Stomach (tissue), 9 donors: ENCODE results near the gene ZNF654. TPM values are rescaled to one million over a fixed set of nuclear protein-coding genes. Genes with fewer than 3 reads are reported as not detected.

ENCODE experiments used
- DNase-seq, 2 donors: peaks; one replicate each; pipeline versions ENCODE4 v3.0.0 to v3.0.0-alpha.2; 2013 to 2019
- H3K27ac ChIP-seq, 5 donors: fragments of 200-600 bp in 4 of 5; sonication (generic) in 4 of 5; one replicate each; pipeline ENCODE4 v1.5.1; 2013 to 2019; ENCODE audit warnings: mild to moderate bottlenecking in 1 of 5, moderate library complexity in 1 of 5
- H3K27me3 ChIP-seq, 3 donors: fragments of 200-600 bp; sonication (generic); one replicate each; pipeline ENCODE4 v1.5.1; 2017 to 2019; ENCODE audit warnings: mixed run types in 1 of 3
- H3K36me3 ChIP-seq, 4 donors: fragments of 200-600 bp; sonication (generic); 1 replicate in 3 of 4; 2 replicates in 1 of 4; pipeline ENCODE4 v1.5.1; 2016 to 2019
- H3K4me1 ChIP-seq, 4 donors: fragments of 200-600 bp; sonication (generic); one replicate each; pipeline ENCODE4 v1.5.1; 2016 to 2019
- H3K4me3 ChIP-seq, 4 donors: fragments of 200-600 bp; sonication (generic) in 3 of 4; one replicate each; pipeline ENCODE4 v1.5.1; 2016 to 2019; ENCODE audit warnings: mild to moderate bottlenecking in 1 of 4
- H3K9me3 ChIP-seq, 4 donors: fragments of 200-600 bp; sonication (generic); one replicate each; pipeline ENCODE4 v1.5.1; 2016 to 2019
- CTCF ChIP-seq, 7 experiments: fragments of 450-650 bp in 4 of 7; fragments of 200-600 bp in 3 of 7; sonication (generic) in 3 of 7; IDR thresholded peaks; one replicate each; pipeline ENCODE4 v1.5.1; 2016 to 2019; ENCODE audit warnings: antibody characterized with exemption in 7 of 7, control low read depth in 2 of 7, mild to moderate bottlenecking in 1 of 7
- EP300 ChIP-seq: sonication (generic); formaldehyde crosslinking; IDR thresholded peaks from one replicate; pipeline ENCODE4 v1.6.1; 2017; ENCODE audit warnings: antibody characterized with exemption
- POLR2A ChIP-seq, 4 donors: fragments of 450-650 bp; IDR thresholded peaks; one replicate each; pipeline ENCODE4 v1.6.1; 2016; ENCODE audit warnings: antibody characterized with exemption in 4 of 4, control low read depth in 2 of 4, mild to moderate bottlenecking in 1 of 4, moderate library complexity in 1 of 4
- POLR2AphosphoS5 ChIP-seq, 3 donors: sonication (generic); formaldehyde crosslinking; IDR thresholded peaks; one replicate each; pipeline ENCODE4 v1.6.1; 2016; ENCODE audit warnings: antibody characterized with exemption in 3 of 3
- WGBS, 5 donors: extraction: QIAGEN DNeasy Blood & Tissue Kit in 3 of 5; methylation state at CpG; one replicate each; pipeline versions ENCODE4 v1.1.5 to v1.1.7; 2013 to 2018; 5-methylcytosine and 5-hydroxymethylcytosine counted together
- intact Hi-C: fragments of 100-400 bp; cut with DNase I; formaldehyde crosslinking; loops from one replicate; pipeline ENCODE4 v1.15.1; 2023; ENCODE audit warnings: low total_unique reads
- polyA plus RNA-seq, 3 donors: library from polyadenylated mRNA; stranded (reverse); fragments of 200-250 nt; gene quantifications; one replicate each; pipeline ENCODE4 v1.2.3, GENCODE V29; 2013
- total RNA-seq, 5 donors: library from RNA; depleted of rRNA; stranded (reverse); fragments of >200 nt; gene quantifications; one replicate each; pipeline versions ENCODE4 v1.1.0 to v1.2.3, GENCODE V29; 2014 to 2016
- donor health status: healthy with polysubstance abuse.
- donor health status: Bipolar disorder and iron deficiency.
- donor health status: healthy.

The ZNF654 gene
- total and polyA plus RNA-seq, 8 donors, result 2.6 to 30.7 (median 7.3) TPM

DNA sequence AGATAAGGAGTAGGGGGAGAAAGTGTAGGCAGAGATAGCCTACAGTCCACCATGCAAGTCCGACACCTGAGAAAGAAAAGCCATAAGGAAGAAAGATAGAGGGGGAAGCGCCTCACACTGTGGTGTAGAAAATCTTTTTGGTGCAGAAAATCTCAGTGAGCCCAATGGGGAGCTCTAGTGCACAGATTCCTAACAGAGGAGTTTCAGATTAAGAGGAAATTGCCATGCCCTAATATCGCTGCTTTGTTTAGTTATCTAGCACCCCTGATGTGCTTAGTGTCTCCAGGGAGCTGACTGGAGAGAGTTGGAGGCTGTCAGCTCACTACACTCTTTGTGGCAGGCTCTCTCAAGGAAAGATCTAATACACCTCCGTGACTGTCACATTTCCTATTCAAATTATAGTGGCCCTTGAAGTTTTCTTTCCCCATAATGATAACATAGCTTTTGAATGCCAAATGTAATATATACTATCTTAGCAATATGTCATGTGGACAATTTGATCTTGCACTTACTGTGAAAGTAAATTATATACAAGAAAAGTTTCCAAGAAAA is 34.0 kb upstream of the ZNF654 start:
- no peaks in the 10 kb centered on the region for H3K27me3 ChIP-seq
- peaks cover 0 to 3% (median 0%) of the 10 kb centered on the region in 4 donors for H3K4me1 ChIP-seq
- WGBS, 5 donors, result 69 to 79% (median 75%) methylated on average over 4 of the region's 4 CpGs
- no peak overlapping the region for H3K27ac ChIP-seq
- no peak for DNase-seq
- H3K4me3 ChIP-seq, result no peak overlapping the region
- TF ChIP-seq EP300 (no peak), POLR2A (IDR thresholded peaks at IDR 0.05) (no peak), CTCF (IDR thresholded peaks at IDR 0.05) (no peak), POLR2AphosphoS5 (IDR thresholded peaks at IDR 0.05) (no peak)
- peaks cover 0 to 12% (median 4%) of the 10 kb centered on the region in 4 donors for H3K9me3 ChIP-seq
- intact Hi-C loops, result no loop called here
- H3K36me3 ChIP-seq, result no peaks in the 10 kb centered on the region

DNA sequence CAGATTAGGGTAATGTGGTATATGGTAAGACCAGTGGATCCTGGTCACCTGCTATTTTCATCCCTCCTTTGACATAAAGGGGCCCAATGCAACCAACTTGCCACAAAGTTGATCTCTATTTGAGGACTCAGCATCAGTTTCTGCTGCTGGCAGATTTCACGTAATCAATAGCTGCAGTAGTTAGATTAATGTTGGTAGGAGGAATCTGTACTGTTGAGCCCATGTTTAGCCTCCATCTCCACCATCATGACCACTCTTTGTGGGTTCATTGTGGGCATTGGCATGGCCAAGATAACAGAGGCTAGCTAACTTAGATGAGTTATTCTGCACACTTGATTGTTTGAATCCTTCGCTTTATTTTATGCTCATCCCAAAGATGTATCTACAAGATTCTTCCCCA is 30.2 kb upstream of the ZNF654 start:
- Histone ChIP-seq H3K27ac (no peak overlapping the region), H3K4me1 (peaks cover 0 to 26% (median 12%) of the 10 kb centered on the region in 4 donors), H3K4me3 (no peak overlapping the region), H3K36me3 (no peaks in the 10 kb centered on the region), H3K9me3 (peaks cover 0 to 12% (median 4%) of the 10 kb centered on the region in 4 donors), H3K27me3 (no peaks in the 10 kb centered on the region)
- intact Hi-C loops, result no loop called here
- WGBS, 5 donors, result 92 to 98% (median 97%) methylated on average over 2 of the region's 2 CpGs
- TF ChIP-seq POLR2AphosphoS5 (IDR thresholded peaks at IDR 0.05) (no peak), CTCF (IDR thresholded peaks at IDR 0.05) (no peak), POLR2A (IDR thresholded peaks at IDR 0.05) (no peak), EP300 (no peak)
- DNase-seq, result no peak

DNA sequence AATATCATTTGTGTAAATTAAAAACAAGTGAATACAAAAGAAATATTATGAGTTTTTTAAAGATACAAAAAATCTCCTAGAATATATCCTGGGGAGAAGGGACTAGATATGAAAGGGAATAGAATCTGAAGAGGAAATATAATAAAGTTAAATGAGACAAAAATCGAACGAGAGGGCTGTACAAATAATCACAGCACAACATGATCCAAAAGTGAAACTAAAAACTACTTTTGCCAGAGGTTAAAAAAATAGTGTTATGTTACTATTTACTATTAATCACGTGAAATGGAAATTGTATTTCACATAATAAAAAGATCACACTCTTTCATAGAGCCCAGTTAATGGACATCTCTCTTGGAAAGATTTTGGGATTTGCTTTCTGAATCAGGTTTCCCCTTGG is 28.8 kb upstream of the ZNF654 start:
- H3K4me3 ChIP-seq, result peak overlapping the region in 1 of 4 donors; percentile 8
- WGBS, 5 donors, result 35 to 54% (median 51%) methylated on average over 3 of the region's 3 CpGs

GRCh38 chr3:88031642-88032077 is 27.4 kb upstream of the ZNF654 start:
- H3K27me3 ChIP-seq, result no peaks in the 10 kb centered on the region
- peaks cover 0 to 32% (median 14%) of the 10 kb centered on the region in 4 donors for H3K4me1 ChIP-seq
- peak overlapping the region in 4 of 5 donors; percentile 39 to 67 (median 60) for H3K27ac ChIP-seq
- peak overlapping the region; percentile 29 to 40 (median 38) for H3K4me3 ChIP-seq
- TF ChIP-seq POLR2AphosphoS5 (IDR thresholded peaks at IDR 0.05) (no peak), CTCF (IDR thresholded peaks at IDR 0.05) (no peak), EP300 (no peak), POLR2A (IDR thresholded peaks at IDR 0.05) (no peak)
- intact Hi-C loops, result no loop called here
- H3K36me3 ChIP-seq, result no peaks in the 10 kb centered on the region
- WGBS, 5 donors, result 0 to 10% (median 5%) methylated on average over 1 of the region's 1 CpG
- H3K9me3 ChIP-seq, result peaks cover 0 to 6% (median 1%) of the 10 kb centered on the region in 4 donors
- peak in 1 of 2 donors; percentile 52 for DNase-seq

More for the DNA sequence above, 28.8 kb upstream of the ZNF654 start:
- H3K36me3 ChIP-seq, result no peaks in the 10 kb centered on the region
- H3K9me3 ChIP-seq, result peaks cover 0 to 12% (median 4%) of the 10 kb centered on the region in 4 donors
- H3K4me1 ChIP-seq, result peaks cover 0 to 32% (median 14%) of the 10 kb centered on the region in 4 donors
- H3K27ac ChIP-seq, result no peak overlapping the region
- H3K27me3 ChIP-seq, result no peaks in the 10 kb centered on the region
- TF ChIP-seq POLR2A (IDR thresholded peaks at IDR 0.05) (no peak), EP300 (no peak), CTCF (IDR thresholded peaks at IDR 0.05) (no peak), POLR2AphosphoS5 (IDR thresholded peaks at IDR 0.05) (no peak)
- DNase-seq, result no peak
- intact Hi-C loops, result no loop called here
